SH-SY5Y (cell line): ENCODE results near the gene MLLT3.

Experiments used
- GATA2 ChIP-seq: IDR thresholded peaks from 2 replicates; pipeline ENCODE4 v1.6.1; 2011; ENCODE audit warnings: mild to moderate bottlenecking, low read depth, low read length
- GATA3 ChIP-seq: IDR thresholded peaks from 2 replicates; pipeline ENCODE4 v1.6.1; 2011; ENCODE audit warnings: low read depth, mild to moderate bottlenecking, low read length, moderate library complexity

DNA sequence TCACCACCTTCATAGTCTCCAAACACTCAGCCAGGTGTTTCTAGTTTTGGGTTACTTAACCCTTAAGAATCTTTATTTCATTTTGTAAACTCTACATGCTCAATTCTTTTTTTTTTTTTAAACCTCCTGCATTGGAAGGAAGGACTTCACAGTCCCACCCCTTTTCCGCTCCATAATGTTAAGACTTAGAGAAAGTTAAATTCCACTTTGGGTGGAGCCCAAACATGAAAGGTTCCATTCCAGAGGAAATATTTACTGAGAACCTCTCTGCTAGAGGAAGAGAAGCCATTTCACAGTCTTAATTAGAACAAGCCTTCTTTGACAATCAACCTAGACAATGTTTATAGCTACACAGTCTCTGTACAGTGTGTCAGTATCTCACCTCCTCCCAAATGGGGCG lies 312.3 kb downstream of the MLLT3 start:
- TF ChIP-seq GATA2, result no peak
- no peak for TF ChIP-seq GATA3
